HG03558 (cell line): ENCODE measurements around the gene STPG2.
"Not testable (repeated sequence)": the region's sequence is repeated elsewhere in the genome, so short reads cannot be mapped to it uniquely, and the experiment has no call there.

Experiments used
- ATAC-seq: cut with Tn5 transposase; IDR thresholded peaks from one replicate; pipeline ENCODE4 v1.9.1; 2021; ENCODE audit warnings: moderate number of reproducible peaks; ENCODE audit not compliant: unreplicated experiment; ENCODE audit errors: extremely low read depth

The STPG2 gene

DNA sequence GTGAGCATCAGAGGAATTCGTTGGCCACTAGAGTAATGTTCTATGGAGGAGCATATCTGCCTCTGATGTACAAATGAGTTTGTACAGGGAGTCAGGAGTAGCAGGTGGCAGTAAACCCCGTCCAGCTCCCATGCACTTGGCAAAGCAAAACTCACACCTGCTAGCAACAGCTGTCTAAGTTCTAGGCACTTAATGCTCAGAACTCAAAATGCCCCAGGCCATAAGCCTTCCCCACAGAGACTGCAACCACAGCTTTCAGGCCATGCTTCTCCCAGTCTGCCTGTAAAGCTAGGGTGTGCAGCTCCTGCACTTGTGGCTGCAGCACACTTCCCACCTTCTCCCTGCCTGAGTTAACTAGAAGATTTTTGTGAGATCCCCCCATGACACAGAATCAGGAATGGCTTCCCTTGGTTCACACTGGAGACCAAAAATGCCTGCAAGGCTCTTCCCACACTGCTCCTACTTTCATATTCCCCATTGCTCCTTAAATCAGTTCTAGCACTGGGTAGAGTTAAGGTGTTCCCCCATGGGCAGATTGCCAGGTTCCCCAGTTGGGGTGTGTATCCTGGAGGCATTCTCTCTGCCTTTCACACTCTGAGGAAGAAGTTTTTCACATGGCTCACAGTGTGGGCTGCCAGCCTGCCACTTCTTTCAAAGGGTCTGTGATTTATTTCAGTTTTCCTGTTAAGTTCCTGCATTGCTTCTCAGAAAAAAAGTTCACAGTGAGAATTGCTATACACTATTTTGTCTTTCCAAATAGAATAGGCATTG lies 189.9 kb downstream of the STPG2 start:
- no peak for ATAC-seq

DNA sequence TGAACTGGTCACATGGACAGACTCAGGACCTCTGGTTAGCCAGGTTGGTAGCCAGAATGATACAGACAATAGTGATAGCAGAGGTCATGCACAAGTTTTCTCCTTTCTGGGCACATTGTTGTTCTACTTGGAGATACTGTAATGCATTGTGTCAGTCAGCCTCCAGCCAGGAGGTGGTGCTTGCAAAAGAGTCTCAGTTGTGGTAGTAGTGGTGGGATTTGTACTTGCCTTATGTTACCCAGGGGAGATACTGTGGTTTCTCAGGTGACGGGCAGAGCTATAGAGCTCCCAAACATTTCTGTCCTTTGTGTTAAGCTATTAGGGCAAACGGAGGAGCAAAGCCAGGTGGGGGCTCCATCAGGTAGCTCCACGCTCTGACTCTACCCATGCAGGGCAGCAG lies 190.5 kb downstream of the STPG2 start:
- ATAC-seq, result no peak

DNA sequence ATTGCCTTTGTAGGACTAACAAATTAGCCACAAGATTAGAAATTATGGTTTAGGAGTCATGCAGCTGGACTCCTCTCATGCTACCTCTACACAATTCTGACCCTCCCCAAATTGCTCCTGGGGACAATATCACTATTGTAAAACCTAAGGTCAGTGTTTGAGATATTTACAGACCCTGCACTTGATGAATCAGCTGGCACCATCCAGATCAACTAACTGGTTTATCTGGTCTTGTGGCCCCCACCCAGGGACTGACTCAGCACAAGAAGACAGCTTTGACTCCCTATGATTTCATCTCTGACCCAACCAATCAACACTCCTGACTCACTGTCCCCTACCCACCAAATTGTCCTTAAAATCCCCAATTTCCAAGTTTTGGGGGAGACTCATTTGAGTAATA lies 192.4 kb downstream of the STPG2 start:
- ATAC-seq, result no peak

DNA sequence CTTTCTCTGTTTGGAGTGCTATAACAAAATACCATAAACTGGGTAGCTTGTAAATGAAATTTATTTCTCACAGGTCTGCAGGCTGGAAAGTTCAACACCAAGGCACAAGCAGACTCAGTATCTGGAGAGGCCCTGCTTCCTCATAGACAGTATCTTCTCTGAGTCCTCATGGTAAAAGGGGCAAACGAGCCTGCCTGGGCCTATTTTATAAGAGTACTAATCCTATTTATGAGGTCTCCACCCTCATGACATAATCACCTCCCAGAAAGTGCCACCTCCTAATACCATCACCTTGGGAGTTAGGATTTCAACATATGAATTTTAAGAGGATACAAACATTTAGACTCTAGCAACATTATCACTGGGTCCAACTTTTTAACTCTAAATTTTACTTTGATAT lies 200.3 kb downstream of the STPG2 start:
- ATAC-seq, result no peak

DNA sequence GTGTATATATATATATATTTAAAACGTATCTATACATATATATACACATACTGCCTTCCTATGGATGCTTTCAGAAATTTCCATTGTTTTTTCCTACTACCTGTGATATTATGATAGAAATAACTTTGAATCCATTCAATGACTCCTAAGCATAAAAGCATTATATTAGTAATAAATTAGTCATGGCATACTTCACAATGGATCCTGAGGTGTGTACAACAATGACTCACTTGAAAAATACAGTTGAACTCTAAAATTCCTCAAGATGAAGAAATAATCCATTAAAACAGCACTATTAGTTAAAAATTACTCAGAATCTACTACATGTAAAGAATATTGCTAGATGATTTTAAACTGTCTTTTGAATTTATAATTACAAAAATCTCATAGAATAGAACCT lies 201.1 kb downstream of the STPG2 start:
- no peak for ATAC-seq

DNA sequence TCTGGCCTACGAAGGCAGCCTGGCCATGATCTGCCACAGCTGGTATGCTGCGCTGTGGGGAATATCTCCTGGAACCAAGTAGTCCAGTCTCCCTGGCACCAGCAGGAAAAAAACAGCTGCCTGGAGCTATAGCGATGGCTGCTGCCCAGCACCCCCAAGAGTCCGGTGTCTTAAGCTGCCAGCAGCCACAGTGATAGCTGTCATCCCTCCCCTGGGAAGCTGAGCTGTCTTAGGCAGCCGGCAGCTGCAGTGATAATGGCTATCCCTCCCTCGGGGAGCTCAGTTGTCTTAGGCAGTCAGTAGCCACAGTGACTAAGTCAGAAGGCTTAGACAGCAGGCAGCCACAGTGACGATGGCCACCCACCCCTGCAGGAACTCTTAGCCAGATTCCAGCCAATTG lies 205.1 kb downstream of the STPG2 start:
- no peak for ATAC-seq

DNA sequence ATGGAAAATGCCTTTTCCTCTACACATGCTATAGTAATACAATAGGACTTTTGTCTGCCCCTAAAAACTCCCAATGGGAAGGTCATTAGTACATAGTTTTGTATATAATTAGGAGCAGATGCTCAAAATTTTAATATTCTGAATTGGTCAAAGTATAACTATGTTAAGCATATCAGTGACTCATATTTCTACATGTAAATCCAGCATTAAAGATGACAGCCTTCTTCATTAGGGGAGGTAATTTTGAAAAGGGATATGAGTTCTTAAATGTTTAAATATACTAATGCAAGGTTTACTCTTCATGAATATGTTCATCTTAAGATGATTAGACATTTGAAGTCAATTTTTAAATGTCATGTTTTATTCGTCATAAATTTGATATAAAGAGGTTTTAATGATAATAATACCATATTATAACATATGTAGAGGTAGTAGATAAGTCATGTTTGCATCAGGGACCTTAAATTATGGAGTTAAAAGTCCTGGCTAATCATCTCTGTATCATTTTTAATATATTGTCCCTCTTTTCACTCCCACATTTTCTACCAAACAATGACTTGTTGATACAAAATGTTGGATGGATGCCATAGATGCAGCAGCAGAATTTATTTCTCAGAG lies 218.8 kb downstream of the STPG2 start:
- ATAC-seq, result no peak

DNA sequence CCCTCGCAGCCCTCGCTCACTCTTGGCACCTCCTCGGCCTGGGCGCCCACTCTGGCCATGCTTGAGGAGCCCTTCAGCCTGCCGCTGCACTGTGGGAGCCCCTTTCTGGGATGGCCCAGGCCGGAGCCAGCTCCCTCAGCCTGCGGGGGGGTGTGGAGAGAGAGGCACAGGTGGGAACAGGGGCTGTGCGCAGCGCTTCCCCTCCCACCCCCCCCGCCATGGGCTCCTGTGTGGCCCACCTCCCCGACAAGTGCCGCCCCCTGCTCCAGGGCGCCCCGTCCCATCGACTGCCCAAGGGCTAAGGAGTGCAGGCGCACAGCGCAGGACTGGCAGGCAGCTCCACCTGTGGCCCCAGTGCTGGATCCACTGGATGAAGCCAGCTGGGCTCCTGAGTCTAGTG lies 220.2 kb downstream of the STPG2 start:
- no peak for ATAC-seq

DNA sequence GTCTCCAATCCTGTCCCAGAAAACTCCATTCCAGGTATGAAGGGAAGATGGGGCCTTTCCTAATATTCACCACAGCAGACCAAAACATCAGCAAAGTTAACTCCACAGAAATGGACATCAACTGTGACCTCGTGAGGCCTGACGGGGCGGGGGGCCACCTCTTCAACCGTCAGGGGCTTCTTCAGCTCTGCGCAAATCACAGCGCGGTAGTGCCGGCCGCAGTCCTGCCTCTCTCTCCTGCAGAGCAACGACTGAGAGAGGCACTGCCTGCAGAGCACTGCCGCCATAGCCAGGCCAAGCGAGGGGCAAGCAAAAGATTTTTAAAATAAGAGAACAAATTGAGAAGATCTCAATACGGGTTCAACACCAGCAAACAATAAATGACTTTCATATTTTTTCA lies 226.2 kb downstream of the STPG2 start:
- ATAC-seq, result no peak

DNA sequence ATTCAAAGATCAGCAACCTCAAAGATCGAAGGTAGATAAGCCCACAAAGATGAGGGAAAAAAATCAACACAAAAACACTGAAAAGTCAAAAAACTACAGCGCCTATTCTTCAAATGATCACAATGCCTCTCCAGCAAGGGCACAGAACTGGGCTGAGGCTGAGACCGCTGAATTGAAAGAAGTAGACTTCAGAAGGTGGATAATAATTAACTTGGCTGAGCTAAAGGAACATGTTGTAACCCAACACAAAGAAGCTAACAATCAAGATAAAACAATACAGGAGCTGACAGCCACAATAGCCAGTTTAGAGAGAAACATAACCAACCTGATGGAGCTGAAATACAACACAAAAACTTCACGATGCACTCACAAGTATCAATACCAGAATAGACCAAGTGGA lies 231.1 kb downstream of the STPG2 start:
- no peak for ATAC-seq

DNA sequence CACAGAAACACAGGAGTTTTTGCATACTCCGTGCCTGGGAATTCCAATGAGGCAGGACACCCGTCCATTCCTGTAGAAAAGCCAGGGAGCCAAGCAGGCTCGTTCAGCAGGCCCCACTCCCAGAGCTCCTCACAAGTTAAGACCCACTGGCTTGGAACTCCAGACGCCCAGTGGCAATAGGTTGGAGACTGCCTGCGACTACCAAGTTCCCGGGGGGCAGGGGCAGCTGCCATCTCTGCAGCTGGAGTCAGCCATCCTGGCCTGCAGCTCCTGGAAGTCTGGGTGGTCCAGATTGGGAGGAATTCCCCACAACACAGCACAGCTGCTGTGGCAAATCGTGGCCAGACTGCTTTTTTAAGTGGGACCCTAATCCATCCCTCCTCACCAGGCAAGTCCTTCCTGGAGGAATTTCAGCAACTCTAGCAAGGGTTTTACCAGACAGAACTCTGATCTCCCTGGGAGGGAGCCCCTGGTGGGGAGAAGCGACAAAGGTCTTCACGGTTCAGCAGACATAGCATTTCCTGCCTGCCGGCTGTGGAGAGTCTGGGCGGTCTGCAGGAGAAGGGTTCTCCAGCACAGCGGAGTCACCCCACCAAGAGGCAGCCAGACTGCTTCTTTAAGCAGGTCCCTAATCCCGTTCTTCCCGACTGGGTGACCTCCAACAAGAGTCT lies 231.9 kb downstream of the STPG2 start:
- ATAC-seq, result no peak

DNA sequence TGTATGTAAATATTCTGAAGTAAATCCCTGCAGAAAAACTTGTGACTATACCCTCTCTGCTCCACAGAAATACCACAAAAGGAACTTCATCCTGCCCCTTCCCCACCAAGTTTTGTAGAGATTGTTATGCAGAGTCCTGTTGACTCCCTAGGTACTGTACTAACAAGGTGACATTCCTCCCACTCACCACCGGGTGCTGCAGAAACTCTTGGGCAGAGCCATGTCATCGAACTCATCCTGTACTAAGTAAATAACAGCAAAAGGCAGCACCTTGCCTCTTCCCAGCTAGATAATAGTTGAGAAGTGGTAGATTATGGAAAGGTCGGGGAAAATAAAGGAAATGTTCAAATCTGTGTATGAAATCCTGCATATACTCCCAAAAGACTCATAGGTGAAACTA lies 233.3 kb downstream of the STPG2 start:
- no peak for ATAC-seq

DNA sequence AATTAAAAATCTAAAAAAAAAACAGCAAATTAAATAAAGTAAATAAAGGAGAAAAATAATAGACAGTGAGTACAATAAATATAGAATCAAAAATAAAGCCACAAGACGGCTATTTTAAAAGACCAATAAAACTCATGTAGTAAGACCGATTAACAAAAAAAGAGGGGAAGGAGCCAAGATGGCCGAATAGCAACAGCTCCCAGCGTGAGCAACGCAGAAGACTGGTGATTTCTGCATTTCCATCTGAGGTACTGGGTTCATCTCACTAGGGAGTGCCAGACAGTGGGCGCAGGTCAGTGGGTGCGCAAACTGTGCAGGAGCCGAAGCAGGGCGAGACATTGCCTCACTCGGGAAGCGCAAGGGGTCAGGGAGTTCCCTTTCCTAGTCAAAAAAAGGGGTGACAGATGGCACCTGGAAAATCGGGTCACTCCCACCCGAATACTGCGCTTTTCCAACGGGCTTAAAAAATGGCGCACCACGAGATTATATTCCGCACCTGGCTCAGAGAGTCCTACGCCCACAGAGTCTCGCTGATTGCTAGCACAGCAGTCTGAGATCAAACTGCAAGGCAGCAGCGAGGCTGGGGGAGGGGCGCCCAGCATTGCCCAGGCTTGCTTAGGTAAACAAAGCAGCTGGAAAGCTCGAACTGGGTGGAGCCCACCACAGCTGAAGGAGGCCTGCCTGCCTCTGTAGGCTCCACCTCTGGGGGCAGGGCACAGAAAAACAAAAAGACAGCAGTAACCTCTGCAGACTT lies 239.7 kb downstream of the STPG2 start:
- ATAC-seq, result not testable (repeated sequence)

DNA sequence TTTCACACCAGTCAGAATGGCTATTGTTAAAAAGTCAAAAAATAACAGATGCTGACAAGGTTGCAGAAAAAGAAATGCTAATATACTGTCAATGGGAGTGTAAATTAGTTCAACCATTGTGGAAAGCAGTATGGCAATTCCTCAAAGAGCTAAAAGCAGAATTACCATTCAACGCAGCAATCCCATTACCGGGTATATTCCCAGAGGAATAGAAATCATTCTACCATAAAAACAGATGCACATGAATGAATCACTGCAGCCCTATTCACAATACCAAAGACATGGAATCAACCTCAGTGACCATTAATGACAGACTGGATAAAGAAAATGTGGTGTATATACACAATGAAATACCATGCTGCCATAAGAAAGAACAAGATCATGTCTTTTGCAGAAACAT lies 243.0 kb downstream of the STPG2 start:
- ATAC-seq, result no peak

DNA sequence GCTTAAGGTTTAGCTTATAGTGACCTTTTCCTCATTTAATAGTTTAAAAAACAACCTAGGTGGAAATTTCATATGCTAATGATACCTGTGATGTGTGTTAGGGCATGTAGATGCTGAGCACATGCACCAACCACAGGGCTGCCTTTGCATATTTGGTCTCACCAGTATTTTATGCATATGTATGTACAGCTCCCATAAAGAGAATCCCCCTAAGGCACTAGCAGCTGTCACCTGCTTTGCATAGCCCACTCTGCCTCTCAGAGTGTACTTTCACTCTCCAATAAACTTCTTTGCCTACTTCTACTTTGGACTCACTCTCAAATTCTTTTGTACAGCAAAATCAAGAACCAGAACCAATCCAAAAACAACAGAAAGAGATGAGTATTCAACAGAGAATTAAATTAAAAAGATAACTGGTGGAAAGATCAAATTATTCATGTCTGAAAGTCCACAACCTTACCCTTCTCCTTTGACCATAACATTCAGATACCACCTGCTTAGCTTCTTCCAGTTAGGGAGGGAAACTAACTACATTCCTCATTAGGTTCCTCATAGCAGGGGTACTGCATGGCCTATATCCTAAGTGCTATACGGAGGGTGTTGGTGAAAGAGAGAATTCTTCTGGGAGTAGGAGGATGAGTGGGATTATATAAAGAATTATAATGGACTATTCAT lies 250.5 kb downstream of the STPG2 start:
- no peak for ATAC-seq

DNA sequence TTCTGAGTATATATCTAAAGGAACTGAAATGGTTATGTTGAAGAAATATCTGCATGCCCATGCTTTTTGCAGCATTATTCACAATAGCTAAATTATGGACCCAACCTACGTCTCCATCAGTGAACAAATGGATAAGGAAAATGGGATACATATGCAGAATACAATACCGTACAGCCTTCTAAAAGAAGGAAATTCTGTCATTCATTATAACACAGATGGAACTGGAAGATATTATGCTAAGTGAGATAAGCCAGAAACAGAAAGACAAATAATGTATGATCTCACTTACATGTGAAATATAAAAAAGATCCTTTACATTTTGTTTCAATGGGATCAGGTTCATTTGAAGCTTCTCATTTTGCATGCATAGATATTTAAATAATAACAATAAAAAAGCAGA lies 263.3 kb downstream of the STPG2 start:
- no peak for ATAC-seq

DNA sequence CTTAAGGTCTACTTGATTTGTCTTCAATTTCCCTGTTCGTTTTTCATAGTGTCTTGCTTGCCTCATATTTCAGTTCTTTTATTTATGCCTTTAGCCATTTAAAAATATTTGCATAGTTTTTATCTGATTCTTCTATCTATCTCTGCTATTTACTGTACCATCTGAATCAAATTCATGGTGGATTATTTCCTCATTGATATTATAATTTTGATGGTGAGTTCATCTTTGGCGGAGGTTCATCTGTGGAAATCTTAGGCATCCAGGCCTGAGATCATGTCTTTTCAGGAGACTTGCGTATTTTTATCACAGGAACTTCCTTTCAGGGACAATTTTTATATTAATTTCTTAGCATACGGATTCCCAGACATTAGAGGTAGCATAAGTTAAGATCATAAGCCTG lies 275.2 kb downstream of the STPG2 start:
- ATAC-seq, result no peak

DNA sequence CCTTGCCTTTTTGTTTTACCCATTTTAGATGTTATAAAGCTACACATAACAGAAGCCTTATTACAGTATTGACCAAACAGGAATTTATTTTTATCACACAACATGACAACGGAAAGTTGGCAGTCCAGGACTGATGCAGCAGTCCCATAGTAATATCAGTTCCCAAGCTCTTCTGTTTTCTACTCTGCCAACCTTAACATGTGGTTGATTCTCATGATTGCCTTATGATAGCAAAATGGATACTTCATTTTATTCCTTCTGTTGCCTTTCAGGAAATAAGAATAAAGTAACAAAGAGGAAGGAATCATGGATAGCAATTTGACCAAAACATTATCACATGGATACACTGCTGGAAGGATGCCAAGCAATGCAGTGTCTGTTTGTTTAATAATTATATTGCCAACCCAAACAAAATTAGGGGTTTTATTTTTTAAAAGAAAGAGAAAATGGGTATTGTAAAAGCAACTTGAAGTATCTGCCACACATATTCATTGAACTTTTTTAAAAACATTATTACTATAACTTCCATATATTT lies 275.7 kb downstream of the STPG2 start:
- ATAC-seq, result no peak

DNA sequence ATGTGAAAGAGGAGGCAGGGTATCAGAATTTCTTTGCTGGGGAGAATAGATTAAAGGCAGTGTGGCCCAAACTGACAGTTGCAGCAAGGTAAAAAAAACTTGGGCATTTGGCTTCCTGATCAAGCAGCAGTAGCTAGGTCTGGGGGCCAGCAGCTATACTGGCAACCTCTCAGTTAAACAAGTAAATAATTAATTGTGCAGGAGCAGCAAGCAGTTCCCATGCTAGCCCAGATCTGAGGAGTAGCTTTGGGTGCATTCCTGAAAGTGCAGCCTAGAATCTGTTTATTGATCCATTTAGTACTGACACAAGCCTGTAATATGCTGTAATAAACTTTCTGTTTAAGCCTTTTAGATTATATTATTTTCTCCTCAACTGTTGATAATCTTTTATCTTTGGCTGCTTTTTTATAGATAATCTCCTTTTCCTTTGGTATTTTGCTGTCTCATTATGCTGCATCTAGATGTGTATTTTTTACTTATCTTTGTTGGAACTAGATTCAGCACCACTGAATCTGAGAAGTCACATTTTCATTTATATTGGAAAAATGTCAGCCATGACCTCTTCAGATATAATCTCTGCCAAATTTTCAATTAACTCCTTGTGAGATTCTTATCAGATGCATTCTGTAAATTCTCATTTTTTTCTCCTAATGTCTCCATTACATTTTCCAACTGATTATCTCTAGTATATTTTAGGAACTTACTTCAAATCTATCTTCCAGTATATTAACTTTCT lies 276.3 kb downstream of the STPG2 start:
- ATAC-seq, result no peak

DNA sequence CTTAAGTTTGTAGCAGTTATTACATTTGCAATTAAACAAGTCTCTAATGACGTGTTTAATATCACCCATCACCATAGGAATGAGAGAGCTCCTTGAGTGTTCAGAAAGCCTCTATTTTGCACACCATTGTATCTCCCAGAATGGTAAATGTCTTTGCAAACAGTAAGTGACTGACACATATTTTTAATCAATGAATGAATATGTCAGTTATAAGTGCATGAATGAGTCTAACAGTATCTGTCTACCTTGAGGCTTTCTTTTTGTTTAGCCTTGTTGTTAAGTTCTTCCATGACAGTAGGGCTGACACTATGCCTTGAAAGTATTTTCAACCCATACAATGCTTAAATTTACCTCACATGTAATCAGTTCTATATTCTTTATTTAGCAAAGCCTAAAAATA lies 292.2 kb downstream of the STPG2 start:
- ATAC-seq, result no peak
